Aorta (tissue), 5 donors: ENCODE data around the gene LTB4R. TPM values are rescaled to one million over a fixed set of nuclear protein-coding genes. Genes with fewer than 3 reads are reported as not detected.

Experiments
- ATAC-seq: fragments of 200-7000 bp; cut with Tn5 transposase; one replicate; pipeline ENCODE4 v1.9.1; 2022; ENCODE audit warnings: moderate library complexity; ENCODE audit not compliant: low FRiP score
- DNase-seq, 2 donors: peaks; one replicate each; pipeline ENCODE4 v3.0.0-alpha.2; 2020
- H3K27ac ChIP-seq, 2 donors: one replicate each; pipeline ENCODE4 v1.5.1; 2013; ENCODE audit warnings: low read length in 2 of 2, mild to moderate bottlenecking in 2 of 2, moderate library complexity in 2 of 2, control low read depth in 1 of 2, inconsistent platforms in 1 of 2, low read depth in 1 of 2
- H3K27me3 ChIP-seq, 2 donors: one replicate each; pipeline ENCODE4 v1.6.1; 2013; ENCODE audit warnings: control low read depth in 1 of 2, low read length in 1 of 2, mild to moderate bottlenecking in 1 of 2, moderate library complexity in 1 of 2; ENCODE audit not compliant: insufficient read depth in 2 of 2, control insufficient read depth in 1 of 2
- H3K36me3 ChIP-seq, 2 donors: one replicate each; pipeline ENCODE4 v1.6.1; 2013; ENCODE audit warnings: control low read depth in 1 of 2, low read length in 1 of 2, mild to moderate bottlenecking in 1 of 2; ENCODE audit not compliant: insufficient read depth in 2 of 2, control insufficient read depth in 1 of 2
- H3K4me1 ChIP-seq, 2 donors: one replicate each; pipeline ENCODE4 v1.6.1; 2013; ENCODE audit warnings: low read length in 2 of 2, control low read depth in 1 of 2, mild to moderate bottlenecking in 1 of 2, moderate library complexity in 1 of 2; ENCODE audit not compliant: insufficient read depth in 2 of 2, control insufficient read depth in 1 of 2
- H3K4me3 ChIP-seq, 2 donors: one replicate each; pipeline ENCODE4 v1.5.1; 2013; ENCODE audit warnings: low read length in 2 of 2, control low read depth in 1 of 2, mild to moderate bottlenecking in 1 of 2
- H3K9me3 ChIP-seq: one replicate; pipeline ENCODE4 v1.6.1; 2013; ENCODE audit warnings: mild to moderate bottlenecking, low read length; ENCODE audit not compliant: control insufficient read depth
- WGBS, 2 donors: extraction: QIAGEN DNeasy Blood & Tissue Kit; methylation state at CpG; one replicate each; pipeline ENCODE4 v1.1.7; 2013; 5-methylcytosine and 5-hydroxymethylcytosine counted together
- intact Hi-C, 2 donors: fragments of 100-400 bp; cut with DNase I; formaldehyde crosslinking; loops; one replicate each; pipeline versions ENCODE4 v1.14.2 to v1.15.0; 2022
- polyA plus RNA-seq, 2 donors: library from polyadenylated mRNA; stranded (reverse); fragments of 200-250 nt; gene quantifications; one replicate each; pipeline ENCODE4 v1.2.3, GENCODE V29; 2013
- total RNA-seq, 2 donors: library from RNA; stranded (reverse); fragmentation: NEBNext Ultra II Directional; extraction: Animal tissue kit (Norgen Biotek cat#: 25700); gene quantifications; one replicate each; pipeline ENCODE4 v1.2.1, GENCODE V29; 2021
- donor health status: healthy with polysubstance abuse.
- donor health status: Bipolar disorder and iron deficiency.
- donor health status: DM: no; HTN: no; CAD: no.
- donor health status: DM: no; HTN: no; CAD: no.
- donor health status: DM: yes; HTN: yes; CAD: no.

The LTB4R gene
- total and polyA plus RNA-seq, 4 donors, result 2.9 to 8.2 (median 6.1) TPM

DNA sequence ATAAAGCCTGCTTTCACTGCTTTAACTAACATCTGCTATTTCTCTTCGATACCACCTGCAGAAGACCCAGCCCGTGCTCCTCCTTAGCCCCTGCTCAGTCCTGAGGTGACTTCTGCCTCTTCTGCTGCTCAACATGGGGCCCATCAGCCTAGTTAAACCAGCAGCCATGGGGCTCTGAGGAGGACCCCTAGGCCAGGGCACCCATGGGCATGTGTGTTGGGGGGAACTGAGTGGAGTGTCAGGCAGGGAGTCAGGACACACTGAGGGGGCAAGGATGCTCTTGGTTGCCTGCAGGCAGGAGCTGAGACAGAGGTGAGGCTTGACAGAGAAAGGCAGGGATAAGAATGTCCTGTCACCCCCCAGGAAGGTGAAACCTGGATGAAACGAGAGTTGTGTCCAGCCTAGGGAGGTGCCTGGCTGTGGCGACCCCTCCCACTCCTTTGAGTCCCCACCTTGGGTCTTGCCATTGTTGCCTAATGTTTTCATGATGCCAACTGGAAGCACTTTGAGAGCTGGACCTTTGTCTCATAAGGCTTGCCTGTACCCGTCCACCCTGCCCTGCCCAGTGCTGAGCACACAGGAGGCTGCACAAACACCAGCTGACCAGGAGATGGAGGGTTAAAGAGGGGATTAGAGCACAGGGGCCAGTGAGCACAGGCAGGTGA is 27.4 kb upstream of the LTB4R start:
- no peak for DNase-seq
- no peaks in the 10 kb centered on the region for H3K9me3 ChIP-seq
- no peaks in the 10 kb centered on the region for H3K36me3 ChIP-seq
- intact Hi-C loops, result no loop called here
- ATAC-seq, result no peak
- no peak overlapping the region for H3K4me3 ChIP-seq
- H3K27me3 ChIP-seq, result no peaks in the 10 kb centered on the region
- no peaks in the 10 kb centered on the region for H3K4me1 ChIP-seq
- 92 to 96% methylated on average over 5 of the region's 5 CpGs for WGBS, 2 donors
- no peak overlapping the region for H3K27ac ChIP-seq

- 76 to 82% methylated on average over 11 of the region's 11 CpGs for WGBS, 2 donors
- intact Hi-C loops, result no loop called here
Measured at GRCh38 chr14:24284501-24285035, 26.7 kb upstream of the LTB4R start.

DNA sequence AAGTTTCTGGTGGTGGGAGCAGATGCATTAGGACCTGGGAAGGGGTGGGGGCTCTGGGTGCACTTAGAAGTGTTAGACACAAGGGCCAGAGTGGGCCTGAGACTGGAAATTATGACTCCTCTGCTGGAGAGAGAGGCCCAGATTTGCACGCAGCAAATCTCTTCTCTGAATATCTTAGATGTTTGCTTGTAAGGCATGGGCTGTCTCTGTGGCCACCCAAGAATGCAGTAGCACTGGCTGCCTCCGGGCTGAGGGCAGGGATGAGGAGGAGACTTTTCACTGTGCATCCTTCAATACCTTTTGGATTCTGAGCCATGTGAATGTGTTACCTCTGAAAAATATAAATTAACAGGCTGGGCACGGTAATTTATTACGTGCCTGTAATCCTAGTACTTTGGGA is 26.0 kb upstream of the LTB4R start:
- Histone ChIP-seq H3K9me3 (no peaks in the 10 kb centered on the region), H3K27me3 (no peaks in the 10 kb centered on the region), H3K27ac (no peak overlapping the region), H3K4me1 (no peaks in the 10 kb centered on the region), H3K4me3 (no peak overlapping the region), H3K36me3 (peaks cover 0 to 4% of the 10 kb centered on the region in 2 donors)
- ATAC-seq (no peak), DNase-seq (no peak)
- WGBS, 2 donors, result 76 to 77% methylated on average over 4 of the region's 4 CpGs
- intact Hi-C loops, result no loop called here

More at GRCh38 chr14:24284501-24285035, 26.7 kb upstream of the LTB4R start:
- Histone ChIP-seq H3K4me1 (no peaks in the 10 kb centered on the region), H3K4me3 (no peak overlapping the region), H3K36me3 (no peaks in the 10 kb centered on the region), H3K27ac (no peak overlapping the region), H3K27me3 (no peaks in the 10 kb centered on the region), H3K9me3 (no peaks in the 10 kb centered on the region)
- ATAC-seq (no peak), DNase-seq (no peak)

DNA sequence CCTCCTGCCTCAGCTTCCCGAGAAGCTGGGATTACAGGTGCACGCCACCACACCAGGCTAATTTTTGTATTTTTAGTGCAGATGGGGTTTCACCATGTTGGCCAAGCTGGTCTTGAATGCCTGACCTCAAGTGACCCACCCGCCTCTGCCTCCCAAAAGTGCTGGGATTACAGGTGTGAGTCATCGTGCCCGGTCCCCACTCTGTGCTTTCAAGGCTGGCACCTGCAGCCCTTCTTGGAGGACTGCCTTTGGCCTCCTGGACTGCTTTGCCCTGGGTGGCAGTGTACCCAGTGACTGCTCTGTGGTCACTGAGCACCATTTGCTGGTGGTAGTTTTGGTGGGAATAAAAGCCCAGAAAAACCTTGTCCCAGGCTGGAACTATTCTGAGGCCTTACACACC is 24.3 kb upstream of the LTB4R start:
- Histone ChIP-seq H3K36me3 (peaks cover 0 to 6% of the 10 kb centered on the region in 2 donors), H3K4me3 (no peak overlapping the region), H3K9me3 (no peaks in the 10 kb centered on the region), H3K27ac (no peak overlapping the region), H3K4me1 (no peaks in the 10 kb centered on the region), H3K27me3 (no peaks in the 10 kb centered on the region)
- intact Hi-C loops, result no loop called here
- DNase-seq (no peak), ATAC-seq (no peak)
- 89 to 98% methylated on average over 5 of the region's 5 CpGs for WGBS, 2 donors

GRCh38 chr14:24289649-24290280 is 21.5 kb upstream of the LTB4R start:
- DNase-seq (no peak), ATAC-seq (no peak)
- Histone ChIP-seq H3K9me3 (no peaks in the 10 kb centered on the region), H3K36me3 (peaks cover 0 to 6% of the 10 kb centered on the region in 2 donors), H3K4me3 (no peak overlapping the region), H3K27me3 (no peaks in the 10 kb centered on the region), H3K4me1 (no peaks in the 10 kb centered on the region), H3K27ac (no peak overlapping the region)
- intact Hi-C loops, result no loop called here
- 76 to 86% methylated on average over 6 of the region's 6 CpGs for WGBS, 2 donors

DNA sequence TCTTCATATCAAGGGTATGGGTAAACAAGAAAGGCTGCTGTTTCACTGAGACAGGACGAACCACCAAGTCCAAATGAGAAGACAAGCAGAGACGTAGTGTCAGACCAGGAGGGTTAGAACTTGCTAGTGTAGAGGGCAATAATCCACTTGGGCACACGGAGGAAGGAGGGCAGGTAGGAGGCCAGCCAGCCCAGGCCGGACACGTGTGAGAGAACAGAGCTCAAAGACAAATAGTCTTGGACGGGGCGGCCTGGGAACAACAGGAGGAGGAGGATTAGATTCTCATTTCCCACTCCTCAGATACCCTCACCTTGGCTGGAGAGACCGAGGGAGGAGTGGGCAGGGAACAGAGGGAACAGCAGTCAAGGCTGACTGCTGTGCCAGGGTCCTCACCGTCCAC is 20.6 kb upstream of the LTB4R start:
- no peaks in the 10 kb centered on the region for H3K9me3 ChIP-seq
- H3K27me3 ChIP-seq, result no peaks in the 10 kb centered on the region
- peaks cover 0 to 6% of the 10 kb centered on the region in 2 donors for H3K36me3 ChIP-seq
- no peak overlapping the region for H3K4me3 ChIP-seq
- intact Hi-C loops, result no loop called here
- no peak for ATAC-seq
- 83 to 89% methylated on average over 9 of the region's 9 CpGs for WGBS, 2 donors
- DNase-seq, result no peak
- H3K4me1 ChIP-seq, result no peaks in the 10 kb centered on the region
- H3K27ac ChIP-seq, result no peak overlapping the region

GRCh38 chr14:24291446-24292117 is 19.7 kb upstream of the LTB4R start:
- H3K9me3 ChIP-seq, result no peaks in the 10 kb centered on the region
- H3K4me1 ChIP-seq, result no peaks in the 10 kb centered on the region
- DNase-seq (no peak), ATAC-seq (no peak)
- WGBS, 2 donors, result 91% methylated on average over 3 of the region's 3 CpGs
- H3K27me3 ChIP-seq, result no peaks in the 10 kb centered on the region
- no peak overlapping the region for H3K4me3 ChIP-seq
- no peak overlapping the region for H3K27ac ChIP-seq
- intact Hi-C loops, result no loop called here
- H3K36me3 ChIP-seq, result peaks cover 0 to 6% of the 10 kb centered on the region in 2 donors

DNA sequence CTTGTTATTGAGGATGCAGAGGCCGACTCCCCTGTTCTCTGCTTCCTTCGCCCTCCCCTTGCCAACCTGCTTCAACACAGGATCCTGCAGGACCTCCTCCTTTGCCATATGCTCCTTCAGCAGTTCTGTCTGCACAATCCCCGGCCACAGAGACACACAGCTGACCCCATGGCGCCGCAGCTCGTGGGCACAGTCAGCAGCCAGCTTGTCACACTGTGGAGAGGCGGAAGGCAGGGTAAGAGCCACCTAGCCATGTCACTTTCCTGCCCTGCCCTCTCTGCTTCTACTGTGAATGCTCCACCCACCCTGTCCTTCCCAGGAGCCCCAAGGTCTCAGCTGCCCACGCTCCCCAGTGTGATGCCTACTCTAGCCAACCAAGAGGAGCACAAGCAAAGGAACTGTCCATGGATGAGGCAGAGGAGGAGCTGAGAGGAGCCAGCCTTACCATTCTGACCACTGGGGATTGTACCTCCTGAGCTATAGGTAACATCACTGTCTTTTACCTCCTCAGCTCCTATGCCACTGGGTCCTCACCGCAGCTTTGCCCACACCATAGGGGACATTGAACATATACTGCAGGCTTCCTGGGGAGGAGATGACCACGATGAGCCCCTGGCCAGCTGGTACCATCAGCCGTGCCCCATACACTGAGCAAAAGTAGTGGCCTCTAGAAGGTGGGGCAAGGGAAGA is 19.0 kb upstream of the LTB4R start:
- 93 to 95% methylated on average over 11 of the region's 11 CpGs for WGBS, 2 donors
- Histone ChIP-seq H3K36me3 (peaks cover 0 to 6% of the 10 kb centered on the region in 2 donors), H3K27me3 (no peaks in the 10 kb centered on the region), H3K27ac (no peak overlapping the region), H3K4me3 (no peak overlapping the region), H3K4me1 (no peaks in the 10 kb centered on the region), H3K9me3 (no peaks in the 10 kb centered on the region)
- no peak for ATAC-seq
- no peak for DNase-seq
- intact Hi-C loops, result no loop called here
